Liver (tissue), 9 donors: Measurements from ENCODE around the gene SYCP3. TPM values are rescaled to one million over a fixed set of nuclear protein-coding genes. Genes with fewer than 3 reads are reported as not detected.

Source experiments
- DNase-seq: peaks from one replicate; pipeline ENCODE4 v3.0.0-alpha.2; 2017; ENCODE audit warnings: low spot score
- H3K27ac ChIP-seq, 2 donors: one replicate each; pipeline ENCODE4 v1.7.0; 2013; ENCODE audit warnings: inconsistent platforms in 2 of 2, low read length in 2 of 2, control low read depth in 1 of 2, low read depth in 1 of 2, mild to moderate bottlenecking in 1 of 2
- H3K27me3 ChIP-seq, 4 donors: one replicate each; pipeline versions ENCODE4 v1.6.1 to v1.7.0; 2013; ENCODE audit warnings: low read length in 3 of 4, inconsistent platforms in 1 of 4, mild to moderate bottlenecking in 1 of 4, moderate library complexity in 1 of 4; ENCODE audit not compliant: control insufficient read depth in 4 of 4, insufficient read depth in 4 of 4
- H3K36me3 ChIP-seq, 4 donors: one replicate each; pipeline versions ENCODE4 v1.6.1 to v1.7.0; 2013; ENCODE audit warnings: low read length in 3 of 4, mild to moderate bottlenecking in 3 of 4, low read depth in 1 of 4, moderate library complexity in 1 of 4; ENCODE audit not compliant: control insufficient read depth in 4 of 4, insufficient read depth in 3 of 4
- H3K4me1 ChIP-seq, 4 donors: one replicate each; pipeline versions ENCODE4 v1.6.1 to v1.7.0; 2013; ENCODE audit warnings: low read length in 3 of 4, mild to moderate bottlenecking in 3 of 4, moderate library complexity in 1 of 4; ENCODE audit not compliant: control insufficient read depth in 4 of 4, insufficient read depth in 4 of 4
- H3K4me3 ChIP-seq, 3 donors: one replicate each; pipeline versions ENCODE4 v1.6.1 to v1.7.0; 2013; ENCODE audit warnings: low read length in 3 of 3, control low read depth in 1 of 3, low read depth in 1 of 3, mild to moderate bottlenecking in 1 of 3
- H3K9ac ChIP-seq, 2 donors: one replicate each; pipeline ENCODE4 v1.7.0; 2013; ENCODE audit warnings: low read length in 2 of 2, mild to moderate bottlenecking in 2 of 2, moderate library complexity in 2 of 2, control low read depth in 1 of 2, low read depth in 1 of 2
- H3K9me3 ChIP-seq, 4 donors: one replicate each; pipeline versions ENCODE4 v1.6.1 to v1.7.0; 2013; ENCODE audit warnings: low read length in 3 of 4; ENCODE audit not compliant: control insufficient read depth in 4 of 4
- ATF3 ChIP-seq: IDR thresholded peaks from 2 replicates; pipeline ENCODE4 v1.6.1; 2016; ENCODE audit warnings: antibody characterized with exemption
- CTCF ChIP-seq: fragments of 150-350 bp; IDR thresholded peaks from 2 replicates; pipeline ENCODE4 v1.5.1; 2017; ENCODE audit warnings: improper control_type of control experiment, low read depth, low read length; ENCODE audit not compliant: missing input control
- EGR1 ChIP-seq, 2 donors: IDR thresholded peaks; 2 replicates each; pipeline ENCODE4 v1.6.1; 2016 to 2018; ENCODE audit warnings: antibody characterized with exemption in 2 of 2, low read depth in 2 of 2
- FOXA1 ChIP-seq: IDR thresholded peaks from 2 replicates; pipeline ENCODE4 v1.6.1; 2016; ENCODE audit warnings: antibody characterized with exemption
- FOXA2 ChIP-seq: IDR thresholded peaks from 2 replicates; pipeline ENCODE4 v1.6.1; 2016; ENCODE audit warnings: antibody characterized with exemption
- GABPA ChIP-seq, 2 donors: IDR thresholded peaks in 1 of 2; conservative IDR thresholded peaks in 1 of 2; 2 replicates each; pipeline ENCODE4 v1.6.1; 2016; ENCODE audit warnings: antibody characterized with exemption in 2 of 2, mild to moderate bottlenecking in 1 of 2, moderate library complexity in 1 of 2
- HNF4A ChIP-seq, 2 donors: conservative IDR thresholded peaks; 2 replicates each; pipeline ENCODE4 v1.6.1; 2016; ENCODE audit warnings: antibody characterized with exemption in 2 of 2, mild to moderate bottlenecking in 2 of 2
- HNF4G ChIP-seq: IDR thresholded peaks from 2 replicates; pipeline ENCODE4 v1.6.1; 2016; ENCODE audit warnings: antibody characterized with exemption
- JUND ChIP-seq, 2 donors: IDR thresholded peaks; 2 replicates each; pipeline ENCODE4 v1.6.1; 2016; ENCODE audit warnings: antibody characterized with exemption in 2 of 2
- MAX ChIP-seq: IDR thresholded peaks from 2 replicates; pipeline ENCODE4 v1.6.1; 2016; ENCODE audit warnings: antibody characterized with exemption
- NR2F2 ChIP-seq: IDR thresholded peaks from 2 replicates; pipeline ENCODE4 v1.6.1; 2016; ENCODE audit warnings: antibody characterized with exemption
- RAD21 ChIP-seq, 2 donors: IDR thresholded peaks; 2 replicates each; pipeline ENCODE4 v1.6.1; 2016; ENCODE audit warnings: antibody characterized with exemption in 2 of 2, mild to moderate bottlenecking in 2 of 2
- REST ChIP-seq: IDR thresholded peaks from 2 replicates; pipeline ENCODE4 v1.6.1; 2016; ENCODE audit warnings: antibody characterized with exemption, mild to moderate bottlenecking
- RXRA ChIP-seq, 2 donors: IDR thresholded peaks; 2 replicates each; pipeline ENCODE4 v1.6.1; 2017 to 2018; ENCODE audit warnings: antibody characterized with exemption in 2 of 2, mild to moderate bottlenecking in 1 of 2
- SP1 ChIP-seq: IDR thresholded peaks from 2 replicates; pipeline ENCODE4 v1.6.1; 2018; ENCODE audit warnings: antibody characterized with exemption, mild to moderate bottlenecking
- TAF1 ChIP-seq: conservative IDR thresholded peaks from 2 replicates; pipeline ENCODE4 v1.6.1; 2016; ENCODE audit warnings: antibody characterized with exemption, mild to moderate bottlenecking
- WGBS: extraction: QIAGEN DNeasy Blood & Tissue Kit; methylation state at CpG from one replicate; pipeline ENCODE4 v1.1.7; 2013; 5-methylcytosine and 5-hydroxymethylcytosine counted together
- polyA plus RNA-seq, 2 donors: library from polyadenylated mRNA; stranded (reverse) in 1 of 2; unstranded in 1 of 2; fragments of 200-250 nt in 1 of 2; fragments of >200 nt in 1 of 2; fragmentation: Nextera tagmentation in 1 of 2; extraction: Ambion mirVana in 1 of 2; gene quantifications; one replicate each; pipeline versions ENCODE4 v1.2.1 to v1.2.3, GENCODE V29; 2013 to 2015
- total RNA-seq, 2 donors: library from RNA; depleted of rRNA; stranded (reverse); fragments of >200 nt; gene quantifications; one replicate each; pipeline ENCODE4 v1.2.3, GENCODE V29; 2014
- donor health status: healthy.
- donor health status: healthy.
- donor health status: healthy.
- donor health status: healthy.
- donor health status: healthy.

SYCP3 gene
- total and polyA plus RNA-seq, 4 donors, result 0.17 to 3.0 TPM; not detected in 2

GRCh38 chr12:101779200-101779599 is 39.9 kb upstream of the SYCP3 start:
- H3K4me1 ChIP-seq, result no peaks in the 10 kb centered on the region
- WGBS, result 75% methylated on average over 3 of the region's 3 CpGs
- no peak overlapping the region for H3K9ac ChIP-seq
- TF ChIP-seq HNF4G (no peak), CTCF (no peak)
- no peak overlapping the region for H3K27ac ChIP-seq
- H3K27me3 ChIP-seq, result no peaks in the 10 kb centered on the region
- H3K9me3 ChIP-seq, result no peaks in the 10 kb centered on the region
- no peak overlapping the region for H3K4me3 ChIP-seq
- peaks cover 0 to 2% (median 0%) of the 10 kb centered on the region in 4 donors for H3K36me3 ChIP-seq
- no peak for DNase-seq

- no peaks in the 10 kb centered on the region for H3K4me1 ChIP-seq
- TF ChIP-seq RXRA (IDR thresholded peaks at IDR 0.05) (no peak), HNF4G (no peak), NR2F2 (no peak)
- no peak overlapping the region for H3K27ac ChIP-seq
- no peak for DNase-seq
- H3K9me3 ChIP-seq, result no peaks in the 10 kb centered on the region
- 90% methylated on average over 4 of the region's 4 CpGs for WGBS
- H3K27me3 ChIP-seq, result no peaks in the 10 kb centered on the region
- H3K36me3 ChIP-seq, result peaks cover 0 to 2% (median 0%) of the 10 kb centered on the region in 4 donors
- no peak overlapping the region for H3K4me3 ChIP-seq
- H3K9ac ChIP-seq, result no peak overlapping the region
Observed at GRCh38 chr12:101777978-101778377, 38.7 kb upstream of the SYCP3 start.

GRCh38 chr12:101777485-101777884 is 38.2 kb upstream of the SYCP3 start:
- Histone ChIP-seq H3K4me1 (no peaks in the 10 kb centered on the region), H3K36me3 (peaks cover 0 to 2% (median 0%) of the 10 kb centered on the region in 4 donors), H3K9ac (no peak overlapping the region), H3K4me3 (no peak overlapping the region), H3K9me3 (no peaks in the 10 kb centered on the region), H3K27me3 (no peaks in the 10 kb centered on the region), H3K27ac (no peak overlapping the region)
- no peak for TF ChIP-seq ATF3
- WGBS, result 71% methylated on average over 3 of the region's 3 CpGs
- no peak for DNase-seq

GRCh38 chr12:101775816-101776215 is 36.6 kb upstream of the SYCP3 start:
- peaks cover 0 to 2% (median 0%) of the 10 kb centered on the region in 4 donors for H3K36me3 ChIP-seq
- no peaks in the 10 kb centered on the region for H3K27me3 ChIP-seq
- DNase-seq, result no peak
- H3K4me1 ChIP-seq, result no peaks in the 10 kb centered on the region
- 69% methylated on average over 2 of the region's 2 CpGs for WGBS
- H3K4me3 ChIP-seq, result no peak overlapping the region
- H3K9ac ChIP-seq, result no peak overlapping the region
- H3K27ac ChIP-seq, result no peak overlapping the region
- no peaks in the 10 kb centered on the region for H3K9me3 ChIP-seq
- TF ChIP-seq HNF4A (conservative IDR thresholded peaks at IDR 0.05), result no peak
- no peak for TF ChIP-seq SP1
- no peak for TF ChIP-seq GABPA (IDR thresholded peaks at IDR 0.05 in 1 of 2, conservative IDR thresholded peaks at IDR 0.05 in 1 of 2)
- TF ChIP-seq REST, result no peak
- TF ChIP-seq MAX, result no peak
- no peak for TF ChIP-seq TAF1
- TF ChIP-seq FOXA1, result no peak
- no peak for TF ChIP-seq HNF4G
- no peak for TF ChIP-seq EGR1 (IDR thresholded peaks at IDR 0.05; ENCODE audit: low read depth in 2 of 2)
- no peak for TF ChIP-seq JUND (IDR thresholded peaks at IDR 0.05)
- TF ChIP-seq CTCF, result no peak
- TF ChIP-seq NR2F2, result no peak
- no peak for TF ChIP-seq RXRA (IDR thresholded peaks at IDR 0.05)
- no peak for TF ChIP-seq FOXA2
- no peak for TF ChIP-seq RAD21 (IDR thresholded peaks at IDR 0.05)
- TF ChIP-seq ATF3, result no peak
